HG02623 (cell line): ENCODE results near the gene AMIGO2.
"Not testable (repeated sequence)": the region's sequence is repeated elsewhere in the genome, so short reads cannot be mapped to it uniquely, and the experiment has no call there.

Source experiments
- ATAC-seq: cut with Tn5 transposase; IDR thresholded peaks from one replicate; pipeline ENCODE4 v1.9.1; 2021; ENCODE audit warnings: moderate library complexity; ENCODE audit not compliant: unreplicated experiment

The AMIGO2 gene

GRCh38 chr12:47075192-47076084 lies 4.3 kb downstream of the AMIGO2 start:
- no peak for ATAC-seq

- no peak for ATAC-seq
Measured at GRCh38 chr12:47074757-47075156, 5.0 kb downstream of the AMIGO2 start.

- no peak for ATAC-seq
Measured at GRCh38 chr12:47073951-47074350, 5.8 kb downstream of the AMIGO2 start.

- ATAC-seq = no peak
Measured at GRCh38 chr12:47071241-47071852, 8.4 kb downstream of the AMIGO2 start.

- no peak for ATAC-seq
Measured at GRCh38 chr12:47070310-47070709, 9.4 kb downstream of the AMIGO2 start.

DNA sequence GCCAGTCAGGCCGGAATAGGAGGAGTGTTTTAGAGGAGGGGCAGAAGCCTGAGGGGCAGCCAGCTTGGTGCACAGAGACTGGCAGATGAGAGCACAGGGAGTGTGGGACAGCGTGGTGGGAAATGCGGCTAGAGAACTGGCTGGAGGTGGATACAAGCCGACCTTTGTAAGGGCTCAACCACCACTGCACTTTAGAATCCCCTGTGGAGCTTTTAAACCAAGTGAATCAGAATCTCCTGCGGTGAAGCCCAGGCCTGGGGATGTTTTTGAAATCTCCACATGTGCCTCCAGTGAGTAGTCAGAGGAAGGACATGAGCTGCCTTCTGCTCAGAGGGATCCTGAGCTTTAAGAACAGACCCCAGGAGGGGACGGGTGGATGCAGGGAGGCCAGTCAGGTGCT lies 11.2 kb downstream of the AMIGO2 start:
- ATAC-seq = no peak

DNA sequence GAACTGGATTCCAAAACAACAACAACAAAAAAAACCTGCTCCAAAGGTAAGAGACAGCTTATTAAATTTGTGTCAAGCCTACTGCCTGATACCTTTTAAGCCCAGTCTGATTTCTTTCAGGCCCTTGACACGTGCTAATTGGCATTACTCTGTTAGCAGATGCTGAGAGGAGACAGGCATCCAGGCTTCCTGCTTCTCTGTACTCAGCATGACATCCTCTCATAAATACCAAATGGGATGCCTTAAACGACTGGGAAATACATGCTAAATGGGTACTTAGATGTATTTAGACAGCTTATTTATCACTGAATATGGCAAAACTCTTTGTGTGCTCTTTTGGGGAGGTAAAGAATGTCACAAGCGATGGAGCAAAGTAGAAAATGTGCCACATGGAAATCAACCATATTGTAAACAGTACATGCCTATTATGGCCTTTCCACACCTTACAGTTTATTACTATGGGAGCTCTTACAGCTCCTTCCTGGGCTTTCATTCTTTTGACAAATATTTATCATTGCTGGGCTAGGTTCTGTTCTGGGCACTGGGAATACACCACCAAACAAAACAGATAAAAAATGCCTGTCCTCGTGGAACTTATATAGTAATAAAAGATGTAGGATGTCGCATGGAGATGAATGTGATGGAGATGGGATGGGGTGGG lies 11.9 kb downstream of the AMIGO2 start:
- no peak for ATAC-seq

DNA sequence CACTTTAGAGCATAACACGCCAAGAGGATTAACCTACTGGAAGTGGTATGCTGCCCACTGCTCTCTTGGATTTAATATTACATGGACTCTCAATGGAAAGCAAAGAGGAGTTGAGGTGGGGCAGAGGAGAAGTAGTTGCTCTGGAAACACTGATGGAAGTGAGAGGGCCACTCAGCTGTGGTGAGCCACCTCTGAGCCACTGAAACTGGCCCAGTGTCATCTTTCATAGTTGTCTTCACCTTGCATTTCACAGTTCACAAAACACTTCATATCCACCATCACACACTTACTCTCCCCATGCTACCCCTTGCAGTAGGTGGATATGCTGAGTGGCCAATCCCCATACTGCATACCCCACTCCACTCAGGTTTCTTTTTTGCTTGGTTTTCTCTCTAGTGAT lies 12.6 kb downstream of the AMIGO2 start:
- no peak for ATAC-seq

DNA sequence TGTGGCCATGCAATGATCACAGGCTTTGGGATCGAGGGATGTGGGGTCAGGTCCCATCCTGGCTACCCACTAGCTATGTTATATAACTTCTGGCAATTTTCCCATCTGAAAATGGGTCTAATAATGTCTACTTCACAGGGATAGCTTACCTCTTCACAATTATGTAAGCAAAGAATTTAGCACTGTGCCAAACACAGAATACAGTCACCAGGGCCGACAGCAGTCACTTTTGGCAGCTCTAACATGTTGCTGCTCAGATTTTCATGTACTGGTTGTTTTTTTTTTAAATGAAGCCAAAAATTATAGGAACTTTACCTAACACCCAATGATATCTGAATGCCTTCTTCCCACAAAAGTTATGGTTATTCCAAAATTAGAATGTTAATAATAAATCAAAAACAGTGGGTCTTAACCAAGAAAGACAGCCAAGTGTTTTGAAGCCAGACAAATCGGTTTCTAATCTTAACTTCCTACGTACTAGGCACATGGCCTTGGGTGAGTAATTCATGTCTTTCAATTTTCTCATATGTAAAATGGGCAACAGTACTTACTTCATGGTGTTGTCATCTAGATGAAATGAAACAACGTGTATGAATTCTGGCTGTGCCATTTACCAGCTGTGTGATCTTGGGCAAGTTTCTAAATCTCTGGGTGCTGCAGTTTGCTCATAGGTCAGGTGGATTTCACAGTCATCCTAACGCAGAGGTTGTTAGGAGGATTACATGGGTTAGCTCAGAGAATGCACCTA lies 13.3 kb downstream of the AMIGO2 start:
- ATAC-seq = no peak

DNA sequence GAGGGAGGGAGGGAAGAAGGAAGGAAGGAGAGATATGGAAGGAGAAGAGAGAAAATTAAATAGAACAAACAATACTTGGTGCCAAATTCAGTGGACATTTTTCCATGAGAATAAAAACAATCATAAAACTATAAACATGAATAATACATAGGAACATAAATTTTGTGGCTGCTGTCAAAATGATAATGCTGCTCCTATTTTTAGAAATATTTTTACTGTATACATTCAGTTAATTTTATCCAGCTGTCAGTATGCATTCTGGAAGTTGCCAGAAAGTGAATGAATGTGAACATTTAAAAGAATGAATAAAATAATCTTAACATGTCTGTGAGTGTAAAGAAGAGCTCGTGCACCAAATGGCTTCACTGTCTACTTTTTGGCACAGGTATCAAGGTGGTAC lies 14.2 kb downstream of the AMIGO2 start:
- no peak for ATAC-seq

- ATAC-seq = not testable (repeated sequence)
Measured at GRCh38 chr12:47058640-47059039, 21.1 kb downstream of the AMIGO2 start.

- not testable (repeated sequence) for ATAC-seq
Measured at GRCh38 chr12:47056944-47057343, 22.8 kb downstream of the AMIGO2 start.

GRCh38 chr12:47055856-47056255 lies 23.9 kb downstream of the AMIGO2 start:
- not testable (repeated sequence) for ATAC-seq

GRCh38 chr12:47054659-47055058 lies 25.1 kb downstream of the AMIGO2 start:
- no peak for ATAC-seq

DNA sequence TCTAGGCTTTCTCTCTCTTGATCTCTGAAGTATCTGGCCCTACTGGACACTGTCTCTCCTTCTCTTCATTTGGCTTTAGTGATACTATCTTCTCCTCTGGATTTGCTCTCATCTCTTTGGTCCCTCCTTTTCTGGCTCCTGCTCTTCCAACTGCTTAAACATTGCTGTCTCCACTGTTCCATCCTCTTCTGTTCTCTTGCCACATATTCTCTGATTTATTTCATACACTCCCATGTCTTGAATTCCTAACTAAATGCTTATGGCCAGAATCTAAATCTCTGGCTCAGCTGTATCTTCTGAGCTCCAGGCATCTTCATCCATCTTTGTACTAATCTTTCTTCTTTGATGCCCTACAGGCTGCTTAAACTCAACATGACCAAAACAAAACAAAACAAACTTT lies 25.8 kb downstream of the AMIGO2 start:
- ATAC-seq = no peak

- no peak for ATAC-seq
Measured at GRCh38 chr12:47052274-47052673, 27.5 kb downstream of the AMIGO2 start.

DNA sequence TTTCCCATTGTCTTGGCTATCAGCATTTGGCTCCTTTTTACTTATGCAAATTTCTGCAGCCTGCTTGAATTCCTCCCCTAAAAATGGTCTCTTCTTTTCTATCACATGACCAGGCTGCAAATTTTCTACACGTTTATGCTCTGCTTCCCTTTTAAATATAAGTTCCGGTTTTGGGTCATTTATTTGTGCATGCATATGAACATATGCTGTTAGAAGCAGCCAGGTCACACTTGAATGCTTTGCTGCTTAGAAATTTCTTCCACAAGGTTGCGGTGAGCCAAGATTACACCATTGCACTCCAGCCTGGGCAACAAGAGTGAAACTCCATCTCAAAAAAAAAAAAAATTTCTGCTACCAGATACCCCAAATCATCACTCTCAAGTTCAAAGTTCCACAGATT lies 28.5 kb downstream of the AMIGO2 start:
- ATAC-seq = not testable (repeated sequence)

GRCh38 chr12:47048541-47048940 lies 31.2 kb downstream of the AMIGO2 start:
- ATAC-seq = no peak

DNA sequence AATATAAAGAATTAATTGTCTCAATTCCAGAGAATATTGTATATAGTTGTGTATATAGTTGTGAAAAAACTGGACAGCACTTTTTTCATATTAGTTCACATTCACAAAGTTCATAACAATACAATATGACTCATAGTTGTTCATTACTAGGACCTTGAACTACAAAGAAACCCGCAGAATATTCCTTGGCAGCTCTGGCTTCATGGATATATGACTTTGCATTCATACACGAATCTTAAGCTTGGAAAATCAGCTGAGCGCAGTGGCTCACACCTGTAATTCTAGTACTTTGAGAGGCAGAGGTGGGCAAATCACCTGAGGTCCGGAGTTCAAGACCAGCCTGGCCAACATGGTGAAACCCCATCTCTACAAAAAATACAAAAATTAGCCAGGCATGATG lies 38.4 kb downstream of the AMIGO2 start:
- ATAC-seq = no peak

DNA sequence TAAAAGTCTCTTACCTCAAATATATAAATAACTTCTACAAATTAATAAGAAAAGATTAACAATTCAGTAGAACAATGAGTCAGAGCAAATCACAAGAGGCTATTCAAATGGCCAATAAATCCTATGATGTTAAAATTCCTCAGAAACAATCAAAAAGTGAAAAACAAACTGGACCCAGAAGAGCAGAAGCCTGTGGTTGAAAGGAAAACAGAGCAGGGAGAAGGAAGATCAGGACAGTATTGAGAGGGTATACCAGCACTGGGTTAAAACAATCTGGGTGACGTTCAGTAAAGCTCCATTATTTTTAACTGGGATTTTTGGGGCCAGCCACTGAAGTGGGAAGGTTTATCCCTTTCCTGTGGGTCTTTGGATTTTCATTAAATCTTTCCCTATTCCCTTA lies 40.0 kb downstream of the AMIGO2 start:
- ATAC-seq = no peak

DNA sequence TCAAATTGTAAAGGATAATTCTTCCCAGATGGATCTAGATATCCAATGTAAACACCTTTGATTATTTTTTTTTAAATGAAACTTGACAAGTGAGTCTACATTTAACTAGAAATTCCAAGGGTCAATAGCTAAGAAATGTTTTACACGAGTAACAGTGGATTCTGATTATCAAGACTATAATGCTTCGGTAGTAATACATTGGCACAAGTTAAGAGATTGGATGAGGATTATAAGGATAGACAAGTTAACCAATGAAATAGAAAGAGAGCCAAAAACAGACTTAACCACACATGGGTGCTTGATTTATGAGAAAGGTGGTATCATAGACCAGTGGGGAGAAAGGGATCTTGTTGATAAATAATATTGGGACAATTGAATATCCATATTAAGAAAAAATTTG lies 40.7 kb downstream of the AMIGO2 start:
- ATAC-seq = no peak
